Activated CD4-positive, CD25-positive, alpha-beta regulatory T cell treated with anti-CD3 and anti-CD28 coated beads, Interleukin-2, amount 50 U/mL, for 72 hours (primary cell): ENCODE results near the gene SUSD6.

Experiments used
- DNase-seq: peaks from one replicate; pipeline ENCODE4 v3.0.0; 2021

Gene SUSD6

GRCh38 chr14:69652942-69653684, 41.7 kb downstream of the SUSD6 start:
- no peak for DNase-seq

DNA sequence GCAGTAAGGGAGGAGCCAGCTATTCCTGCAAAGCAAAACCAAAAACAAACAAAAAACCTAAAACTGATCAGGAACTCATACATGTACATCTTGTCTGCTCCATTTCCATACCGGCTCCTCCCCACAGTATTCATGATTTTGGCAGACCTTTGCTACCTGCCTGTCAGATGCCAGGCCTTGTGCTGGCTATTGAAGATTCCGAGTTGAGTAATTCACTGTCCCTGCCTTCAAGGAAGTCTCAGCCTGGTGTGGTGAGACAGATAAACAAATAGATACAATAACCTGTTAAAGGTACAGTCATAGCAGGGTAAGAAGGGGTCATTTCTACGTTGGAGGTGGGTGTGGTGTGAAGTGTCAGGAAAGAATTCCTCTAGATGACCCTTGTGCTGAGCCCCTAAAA, 42.7 kb downstream of the SUSD6 start:
- no peak for DNase-seq

- no peak for DNase-seq
These were observed 46.6 kb downstream of the SUSD6 start for GRCh38 chr14:69657950-69658355.

DNA sequence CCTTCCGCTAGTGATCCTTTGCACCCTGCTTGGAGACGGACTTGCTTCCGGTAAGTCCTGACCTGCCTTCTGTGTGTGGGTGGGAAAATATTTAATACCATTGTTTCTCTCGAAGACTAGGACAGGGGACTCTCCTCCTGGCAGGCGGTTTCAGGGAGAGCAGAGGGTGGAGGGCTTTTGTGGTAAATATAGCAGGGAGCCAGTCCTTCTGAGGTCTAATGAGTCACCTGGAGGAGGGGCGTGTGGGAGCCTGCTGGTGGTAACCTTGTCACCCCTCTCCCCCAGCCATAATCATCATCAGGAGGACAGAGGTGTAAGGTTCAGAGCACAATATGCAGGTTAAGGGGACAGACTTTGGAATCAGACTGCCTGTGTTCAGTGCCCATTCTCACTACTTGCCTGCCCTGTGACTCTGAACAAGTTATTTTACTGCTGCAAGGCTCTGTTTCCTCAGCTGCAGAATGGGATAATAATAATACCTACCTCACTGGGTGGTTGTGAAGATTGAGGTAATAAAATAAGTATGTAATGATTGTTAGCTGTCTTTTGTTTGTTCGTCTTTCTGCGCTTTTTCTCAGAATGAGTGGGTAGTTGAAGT, 47.4 kb downstream of the SUSD6 start:
- DNase-seq, result no peak

DNA sequence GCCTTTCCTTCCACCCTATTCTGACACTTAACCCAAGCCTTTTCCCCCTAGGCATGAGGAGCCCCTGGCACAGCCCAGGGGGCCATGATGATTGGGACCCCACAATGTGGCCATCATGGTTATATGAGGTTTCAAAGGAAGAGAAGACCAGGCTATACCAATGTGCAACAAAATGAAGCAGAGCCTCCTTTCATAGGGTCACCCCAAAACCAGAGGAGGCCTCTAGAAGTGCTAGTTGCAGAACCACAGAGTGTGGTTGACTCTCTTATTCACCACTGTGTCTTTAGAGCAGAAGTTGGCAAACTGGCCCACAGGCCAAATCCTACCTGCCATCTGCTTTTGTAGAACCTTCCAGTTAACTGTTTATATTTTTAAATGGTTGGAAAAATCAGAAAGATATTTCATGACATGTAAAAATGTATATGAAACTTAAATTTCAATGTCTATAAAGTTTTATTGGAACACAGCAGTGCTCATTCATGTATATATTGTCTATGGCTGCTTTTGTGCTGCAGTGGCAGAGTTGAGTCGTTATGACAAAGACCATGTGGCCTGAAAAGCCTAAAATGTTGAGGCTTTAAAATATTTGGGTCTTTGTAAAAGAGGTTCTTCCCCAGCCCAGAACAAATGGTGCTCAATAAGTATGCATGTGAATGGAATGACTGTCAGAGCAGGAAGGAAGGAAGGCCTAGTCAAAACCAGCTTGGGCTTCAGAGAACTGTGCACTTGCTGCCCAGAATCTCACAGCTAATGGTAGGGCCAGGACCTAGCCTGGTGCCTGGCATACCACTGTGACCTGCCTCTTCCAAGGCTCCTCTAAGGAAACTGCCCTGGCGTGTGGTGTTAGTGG, 49.2 kb downstream of the SUSD6 start:
- DNase-seq, result no peak

DNA sequence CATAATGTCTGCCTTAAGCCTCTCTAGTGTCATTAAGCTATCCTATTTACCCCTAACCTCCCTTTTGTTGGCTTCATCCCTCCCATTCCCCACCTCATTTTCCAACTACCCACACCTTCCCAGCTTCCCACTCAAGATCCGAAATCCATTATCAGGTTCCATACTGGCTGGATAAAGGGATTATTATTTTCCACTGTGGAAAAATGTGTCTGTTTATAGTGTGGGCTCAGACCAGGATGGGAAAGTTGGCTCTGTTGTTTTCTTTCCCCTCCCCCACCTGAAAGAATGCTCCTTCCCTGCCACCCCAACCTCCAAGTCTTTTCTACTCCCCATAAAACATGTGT, 49.8 kb downstream of the SUSD6 start:
- DNase-seq, result no peak

GRCh38 chr14:69662636-69663299, 51.4 kb downstream of the SUSD6 start:
- no peak for DNase-seq

DNA sequence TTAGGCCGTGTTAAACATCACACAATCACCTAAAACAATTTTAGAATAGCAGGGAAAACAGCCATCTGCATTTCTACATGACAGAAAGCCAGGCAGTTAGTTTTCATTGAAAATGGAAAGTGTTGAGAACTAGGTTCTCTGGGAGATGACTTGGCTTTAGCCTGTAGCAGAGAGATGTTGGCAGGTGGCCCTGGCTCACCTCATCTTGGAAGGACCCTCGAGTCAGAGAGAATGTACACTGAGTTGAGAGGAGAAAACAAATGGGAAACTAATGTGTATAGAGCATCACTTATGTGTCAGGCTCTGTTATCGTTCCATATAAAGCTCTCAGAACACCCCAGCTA, 51.9 kb downstream of the SUSD6 start:
- DNase-seq, result no peak

- no peak for DNase-seq
These were observed 52.9 kb downstream of the SUSD6 start for GRCh38 chr14:69664265-69664664.

DNA sequence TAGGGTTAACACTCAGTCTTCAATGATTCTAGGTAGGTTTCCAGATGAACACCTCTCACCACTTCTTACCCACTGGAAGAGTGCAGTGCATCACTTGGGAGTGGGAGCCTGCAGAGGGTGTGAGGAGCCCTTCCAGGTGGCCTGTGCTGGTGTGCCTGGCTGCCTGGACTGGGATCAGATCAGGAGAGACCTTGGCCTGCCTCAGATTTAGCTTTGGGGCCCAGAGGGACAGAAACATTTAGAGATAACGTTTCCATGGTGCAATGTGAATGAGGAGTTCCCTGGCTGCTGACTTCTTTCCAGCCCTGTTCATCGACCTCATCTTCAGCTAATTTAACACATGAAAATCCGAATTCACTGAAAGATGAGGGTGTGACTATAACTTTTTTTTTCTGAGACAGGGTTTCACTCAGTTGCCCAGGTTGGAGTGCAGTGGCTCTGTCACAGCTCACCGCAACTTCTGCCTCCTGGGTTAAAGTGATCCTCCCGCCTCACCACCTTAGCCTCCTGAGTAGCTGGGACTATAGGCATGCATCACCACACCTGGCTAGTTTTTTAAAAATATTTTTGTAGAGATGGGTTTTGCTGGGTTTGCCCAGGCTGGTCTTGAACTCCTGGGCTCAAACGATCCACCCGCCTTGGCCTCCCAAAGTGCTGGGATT, 53.6 kb downstream of the SUSD6 start:
- no peak for DNase-seq

GRCh38 chr14:69665631-69666030, 54.2 kb downstream of the SUSD6 start:
- no peak for DNase-seq

DNA sequence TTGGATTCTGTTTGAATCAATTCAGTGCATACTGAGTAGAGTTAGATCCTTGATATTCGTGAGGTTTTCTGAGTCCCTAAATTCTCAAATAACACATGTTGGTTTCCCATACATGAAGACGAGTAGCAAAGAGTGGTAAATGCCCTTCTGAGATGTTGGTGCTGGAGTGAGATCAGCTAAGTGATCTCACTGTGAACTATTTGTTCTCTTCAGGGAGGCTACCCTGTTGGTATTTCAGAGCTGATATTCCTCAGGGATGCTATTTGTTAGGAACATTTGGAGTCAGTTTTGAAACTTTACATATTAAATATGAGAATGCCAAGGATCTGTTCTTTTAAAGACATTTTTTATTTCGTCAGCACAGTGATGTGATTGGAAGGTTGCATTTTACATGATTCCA, 54.7 kb downstream of the SUSD6 start:
- DNase-seq, result no peak

GRCh38 chr14:69666690-69667211, 55.4 kb downstream of the SUSD6 start:
- DNase-seq, result no peak

GRCh38 chr14:69667938-69668335, 56.5 kb downstream of the SUSD6 start:
- DNase-seq, result no peak

- DNase-seq, result no peak
These were observed 58.0 kb downstream of the SUSD6 start for GRCh38 chr14:69669375-69669774.

GRCh38 chr14:69670093-69670492, 58.7 kb downstream of the SUSD6 start:
- no peak for DNase-seq

DNA sequence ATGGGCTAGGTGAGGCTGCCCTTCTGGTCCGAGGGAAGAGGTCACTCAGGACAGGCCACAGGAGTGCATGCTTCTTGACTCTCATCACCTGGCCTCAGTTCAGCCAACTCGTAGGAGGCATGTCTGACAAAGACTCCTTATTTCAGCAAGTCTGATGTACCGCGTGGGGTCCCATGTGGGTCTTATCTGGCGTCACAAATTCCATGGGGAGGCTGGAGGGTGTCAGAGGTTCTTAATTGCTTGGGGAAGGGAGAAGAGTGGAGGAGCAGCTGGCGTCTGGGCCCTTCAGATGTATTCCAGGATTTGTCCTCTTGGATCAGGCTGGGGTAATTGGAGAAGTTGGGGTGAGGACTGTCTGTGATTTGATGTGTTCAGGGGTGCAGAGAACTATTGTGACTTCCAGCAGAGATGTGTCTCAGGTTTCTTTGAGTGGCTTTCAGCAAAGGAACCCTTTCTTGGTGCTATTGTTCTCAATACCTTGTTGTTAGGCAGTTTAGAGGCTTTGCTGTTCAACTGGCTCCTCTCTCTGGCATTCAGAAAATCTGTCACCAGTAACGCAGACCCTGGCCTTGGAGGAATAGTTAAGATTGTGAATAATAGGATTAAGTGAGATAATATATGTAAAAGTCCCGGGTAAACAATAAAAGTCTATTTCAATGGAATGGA, 60.1 kb downstream of the SUSD6 start:
- no peak for DNase-seq

DNA sequence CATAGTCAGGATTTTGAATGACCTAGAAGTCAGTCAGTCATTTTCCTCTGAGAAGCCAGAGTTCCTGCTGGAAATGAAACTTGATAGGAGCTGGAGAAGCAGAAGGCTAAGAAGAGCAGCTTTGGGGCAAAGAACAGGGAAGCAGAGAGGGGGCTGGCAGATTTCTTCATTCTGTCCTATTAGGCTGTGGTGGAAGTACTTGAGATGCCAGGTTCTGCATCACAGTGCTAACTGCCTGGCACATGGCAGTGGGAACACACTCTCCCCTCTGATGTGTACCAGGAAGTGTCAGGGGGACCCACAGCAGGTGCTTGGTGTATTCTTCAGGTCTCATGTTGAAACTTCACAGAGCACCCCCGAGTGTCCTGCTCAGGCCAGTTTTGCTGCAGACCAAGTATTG, 61.0 kb downstream of the SUSD6 start:
- no peak for DNase-seq

DNA sequence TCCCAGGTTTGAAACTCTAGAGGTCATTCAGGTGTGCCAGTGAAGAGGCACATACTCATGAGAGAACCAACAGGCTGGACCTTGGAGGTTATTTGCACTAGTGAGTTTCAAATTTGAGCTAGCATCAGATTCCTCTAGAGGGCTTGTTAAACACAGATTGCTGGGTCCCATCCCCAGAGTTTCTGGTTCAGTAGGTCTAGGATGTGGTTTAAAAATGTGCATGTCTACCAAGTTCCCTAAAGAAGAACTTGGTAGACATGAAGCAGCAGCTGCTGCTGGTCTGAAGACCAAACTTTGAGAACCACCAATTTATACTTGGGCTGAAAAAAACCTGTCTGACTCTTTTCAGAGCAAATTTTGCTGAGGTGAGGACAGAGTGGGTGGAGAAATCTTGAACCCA, 61.7 kb downstream of the SUSD6 start:
- DNase-seq, result no peak

DNA sequence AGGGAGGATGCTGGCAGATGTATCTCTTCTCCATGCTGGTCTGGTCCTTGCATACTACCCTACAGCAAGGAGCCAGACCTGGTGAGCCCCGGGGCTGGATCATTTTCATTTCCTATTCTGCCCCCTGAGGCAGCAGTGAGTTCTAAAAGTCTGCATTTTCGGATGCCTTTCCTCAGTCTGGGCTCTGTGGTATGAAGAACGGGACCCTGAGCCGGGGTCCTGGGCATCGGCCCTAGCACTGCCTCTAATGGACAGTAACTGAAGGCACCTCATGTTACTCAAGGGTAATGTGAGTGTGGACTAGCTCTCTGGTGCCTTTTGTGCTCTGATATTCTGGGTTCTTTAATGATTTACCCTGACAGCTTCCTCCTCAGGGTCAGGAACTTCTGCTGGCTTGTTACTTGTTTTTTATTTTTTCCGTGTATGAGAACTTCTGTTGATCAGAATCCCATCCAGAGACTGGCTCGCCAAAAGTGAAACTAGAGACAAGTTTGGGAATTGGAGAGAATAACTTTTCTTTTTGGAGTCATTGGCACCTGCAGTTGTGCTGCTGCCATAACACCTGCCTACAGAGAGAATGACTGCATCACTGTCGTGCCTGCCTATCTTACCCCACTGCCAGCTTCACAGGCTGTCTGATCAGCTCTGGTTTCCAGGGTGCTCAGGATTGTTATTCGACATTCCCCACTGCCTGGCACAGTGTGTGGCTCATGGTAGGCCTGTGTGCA, 62.3 kb downstream of the SUSD6 start:
- DNase-seq, result no peak

DNA sequence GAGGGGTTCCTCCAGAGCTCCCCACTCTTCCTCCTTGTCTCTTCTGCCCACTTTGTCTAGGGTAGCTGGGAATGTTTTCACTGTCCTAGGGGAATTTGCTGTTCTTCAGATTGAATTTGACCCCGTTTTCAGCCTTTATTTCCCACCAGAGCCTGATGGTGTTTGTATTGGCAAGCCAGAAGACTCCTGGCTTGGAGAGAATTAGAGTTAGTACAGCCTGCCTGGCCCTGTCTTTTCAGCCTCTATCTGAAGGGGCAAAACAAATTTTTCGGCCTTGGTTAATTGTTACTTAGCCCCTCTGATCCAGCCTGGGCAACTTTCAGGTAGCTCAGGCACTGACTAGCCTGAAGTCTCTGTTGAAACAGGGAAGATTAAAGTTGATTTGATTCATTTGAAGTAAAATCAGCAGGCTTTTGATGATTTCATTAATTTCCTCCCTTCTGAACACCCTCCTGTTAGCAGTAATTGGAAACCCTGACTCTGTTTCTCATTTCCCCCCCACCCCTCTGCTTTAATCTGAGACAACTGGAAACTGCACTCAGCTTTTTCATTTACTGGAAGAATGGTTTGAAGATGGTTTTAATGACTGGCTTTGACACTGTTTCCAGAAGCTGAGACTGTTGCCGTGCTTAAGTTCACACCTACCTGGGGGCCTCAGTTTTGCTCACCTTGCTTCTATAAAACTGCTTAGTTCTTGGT, 63.3 kb downstream of the SUSD6 start:
- DNase-seq, result no peak
